ENCODE results near the gene DNAJA1. TPM values are rescaled to one million over a fixed set of nuclear protein-coding genes. Genes with fewer than 3 reads are reported as not detected.

DNAJA1 gene
- total RNA-seq, 1 donor from 2014 or later = 180 TPM

DNA sequence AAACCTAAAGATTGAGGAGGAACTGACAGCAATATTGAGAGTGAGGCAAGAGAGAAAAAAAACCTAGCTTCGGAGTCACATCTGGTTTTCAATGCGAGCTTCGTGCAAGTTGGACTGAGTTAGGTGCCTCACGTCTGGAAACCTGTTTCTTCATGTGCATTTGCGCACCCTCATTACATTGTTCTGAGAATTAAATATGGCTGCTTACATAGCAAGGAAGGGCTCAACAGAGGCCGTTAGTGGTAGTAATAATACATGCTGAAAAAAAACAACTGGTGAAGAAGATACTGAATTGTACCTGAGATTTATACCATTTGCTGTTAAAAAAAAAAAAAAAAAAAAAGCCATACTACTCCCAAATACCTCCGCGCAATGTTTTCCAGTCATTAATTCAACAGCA is 18.6 kb downstream of the DNAJA1 start:
- H3K36me3 Mint-ChIP-seq = peaks cover 14% of the 10 kb centered on the region
- H3K4me3 Mint-ChIP-seq = peak overlapping the region; percentile 85
- Histone ChIP-seq H3K27ac (no peak overlapping the region), H3K4me3 (peak overlapping the region; percentile 60), H3K36me3 (no peaks in the 10 kb centered on the region), H3K4me2 (peak overlapping the region; percentile 72), H3K9me3 (ENCODE audit: low read depth) (no peaks in the 10 kb centered on the region), H4K20me1 (ENCODE audit: low read depth) (no peaks in the 10 kb centered on the region), H3F3A (ENCODE audit: low read depth) (peaks cover 70% of the 10 kb centered on the region), H3K9ac (no peak overlapping the region), H3K79me2 (ENCODE audit: low read depth) (no peaks in the 10 kb centered on the region), H3K27me3 (no peaks in the 10 kb centered on the region), H3K4me1 (peaks cover 5% of the 10 kb centered on the region), H2AFZ (replicated peaks) (peak overlapping the region; percentile 59)
- H3K4me1 Mint-ChIP-seq = peaks cover 11% of the 10 kb centered on the region
- no peaks in the 10 kb centered on the region for H3K9me3 Mint-ChIP-seq
- H3K27me3 Mint-ChIP-seq (ENCODE audit: insufficient read depth, low read depth) = no peaks in the 10 kb centered on the region
- peak; percentile 13 for DNase-seq (ENCODE audit: low spot score)
- no peak overlapping the region for H3K27ac Mint-ChIP-seq
- no peak for TF ChIP-seq EZH2phosphoT487 (IDR thresholded peaks at IDR 0.05)
- TF ChIP-seq EZH2 (IDR thresholded peaks at IDR 0.05) = no peak

DNA sequence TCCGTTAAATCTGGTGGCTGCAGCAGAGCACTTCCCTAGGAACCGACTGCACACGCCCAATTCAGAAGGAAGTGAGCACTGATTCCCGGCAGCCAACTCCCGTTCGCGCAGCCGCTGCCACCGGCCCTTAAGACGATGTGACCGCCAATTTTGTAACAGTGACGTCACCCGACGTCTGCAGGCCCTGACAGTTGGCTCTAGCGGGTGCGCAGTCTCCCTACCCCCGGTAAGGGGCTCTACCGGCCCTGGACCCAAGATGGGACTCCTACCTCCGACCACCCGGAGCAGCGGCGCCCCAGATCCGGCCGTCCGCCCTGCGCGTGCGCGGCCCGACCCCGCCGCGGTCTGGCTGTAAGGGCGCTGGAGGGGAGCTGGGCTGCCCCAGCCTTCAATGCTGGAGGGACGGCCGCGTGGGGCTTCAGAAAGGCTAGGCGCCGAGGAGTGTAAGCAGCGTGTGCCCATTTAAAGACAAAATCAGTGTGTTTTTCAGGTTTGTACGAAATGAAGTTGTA is 19.1 kb downstream of the DNAJA1 start:
- H3K4me3 ChIP-seq = peak overlapping the region; percentile 60

GRCh38 chr9:33044677-33045282 is 19.7 kb downstream of the DNAJA1 start:
- peak; percentile 62 for DNase-seq (ENCODE audit: low spot score)
- H3K4me2 ChIP-seq = peak overlapping the region; percentile 72
- no peaks in the 10 kb centered on the region for H3K9me3 ChIP-seq (ENCODE audit: low read depth)
- H3K4me1 Mint-ChIP-seq = peaks cover 11% of the 10 kb centered on the region
- H3K4me1 ChIP-seq = peaks cover 5% of the 10 kb centered on the region
- no peak overlapping the region for H3K27ac Mint-ChIP-seq
- H4K20me1 ChIP-seq (ENCODE audit: low read depth) = no peaks in the 10 kb centered on the region
- peak; percentile 35 for TF ChIP-seq CTCF (IDR thresholded peaks at IDR 0.05)
- TF ChIP-seq EZH2phosphoT487 (IDR thresholded peaks at IDR 0.05) = no peak
- peak; percentile 34 for TF ChIP-seq EZH2 (IDR thresholded peaks at IDR 0.05)
- H3K27me3 ChIP-seq = no peaks in the 10 kb centered on the region
- H3K27ac ChIP-seq = peak overlapping the region; percentile 15
- no peaks in the 10 kb centered on the region for H3K36me3 ChIP-seq
- H3F3A ChIP-seq (ENCODE audit: low read depth) = peaks cover 60% of the 10 kb centered on the region
- H3K79me2 ChIP-seq (ENCODE audit: low read depth) = no peaks in the 10 kb centered on the region
- no peaks in the 10 kb centered on the region for H3K9me3 Mint-ChIP-seq
- H2AFZ ChIP-seq (replicated peaks) = no peak overlapping the region
- H3K36me3 Mint-ChIP-seq = peaks cover 9% of the 10 kb centered on the region
- peak overlapping the region; percentile 85 for H3K4me3 Mint-ChIP-seq
- H3K4me3 ChIP-seq = peak overlapping the region; percentile 60
- no peaks in the 10 kb centered on the region for H3K27me3 Mint-ChIP-seq (ENCODE audit: insufficient read depth, low read depth)
- no peak overlapping the region for H3K9ac ChIP-seq

More for the DNA sequence above, 19.1 kb downstream of the DNAJA1 start:
- DNase-seq (ENCODE audit: low spot score) = peak; percentile 88
- Histone ChIP-seq H3K27me3 (no peaks in the 10 kb centered on the region), H3K27ac (peak overlapping the region; percentile 15), H3F3A (ENCODE audit: low read depth) (peaks cover 65% of the 10 kb centered on the region), H3K79me2 (ENCODE audit: low read depth) (no peaks in the 10 kb centered on the region), H3K9ac (no peak overlapping the region), H3K9me3 (ENCODE audit: low read depth) (no peaks in the 10 kb centered on the region), H4K20me1 (ENCODE audit: low read depth) (no peaks in the 10 kb centered on the region), H3K4me1 (peaks cover 5% of the 10 kb centered on the region), H2AFZ (replicated peaks) (peak overlapping the region; percentile 59), H3K4me2 (peak overlapping the region; percentile 72), H3K36me3 (no peaks in the 10 kb centered on the region)
- TF ChIP-seq CTCF (IDR thresholded peaks at IDR 0.05) = no peak
- TF ChIP-seq EZH2 (IDR thresholded peaks at IDR 0.05) = peak; percentile 48
- TF ChIP-seq EZH2phosphoT487 (IDR thresholded peaks at IDR 0.05) = peak; percentile 38
- Mint-ChIP-seq H3K27me3 (ENCODE audit: insufficient read depth, low read depth) (no peaks in the 10 kb centered on the region), H3K36me3 (peaks cover 9% of the 10 kb centered on the region), H3K4me3 (peak overlapping the region; percentile 85), H3K27ac (no peak overlapping the region), H3K9me3 (no peaks in the 10 kb centered on the region), H3K4me1 (peaks cover 11% of the 10 kb centered on the region)

- H3K4me1 Mint-ChIP-seq = peaks cover 11% of the 10 kb centered on the region
- H3K4me3 Mint-ChIP-seq = no peak overlapping the region
- Histone ChIP-seq H3K9ac (no peak overlapping the region), H3F3A (ENCODE audit: low read depth) (peaks cover 50% of the 10 kb centered on the region), H3K27ac (no peak overlapping the region), H3K27me3 (no peaks in the 10 kb centered on the region), H2AFZ (replicated peaks) (no peak overlapping the region), H3K79me2 (ENCODE audit: low read depth) (no peaks in the 10 kb centered on the region), H3K4me1 (peaks cover 5% of the 10 kb centered on the region), H3K36me3 (no peaks in the 10 kb centered on the region), H3K4me3 (no peak overlapping the region), H3K4me2 (no peak overlapping the region), H3K9me3 (ENCODE audit: low read depth) (no peaks in the 10 kb centered on the region), H4K20me1 (ENCODE audit: low read depth) (no peaks in the 10 kb centered on the region)
- no peaks in the 10 kb centered on the region for H3K9me3 Mint-ChIP-seq
- DNase-seq (ENCODE audit: low spot score) = no peak
- H3K27me3 Mint-ChIP-seq (ENCODE audit: insufficient read depth, low read depth) = no peaks in the 10 kb centered on the region
- H3K36me3 Mint-ChIP-seq = peaks cover 9% of the 10 kb centered on the region
- no peak for TF ChIP-seq CTCF (IDR thresholded peaks at IDR 0.05)
- no peak for TF ChIP-seq EZH2 (IDR thresholded peaks at IDR 0.05)
- TF ChIP-seq EZH2phosphoT487 (IDR thresholded peaks at IDR 0.05) = no peak
- H3K27ac Mint-ChIP-seq = no peak overlapping the region
Measured at GRCh38 chr9:33046061-33046460, 21.0 kb downstream of the DNAJA1 start.

Measured in neural progenitor cell (in vitro differentiated cells).